Neuron (in vitro differentiated cells): Measurements from ENCODE around the gene METTL1.

Experiments used
- H2AFZ ChIP-seq: one replicate; pipeline ENCODE4 v1.6.1; 2013; ENCODE audit warnings: low read depth, mild to moderate bottlenecking, inconsistent platforms, low read length, moderate library complexity
- H3K27me3 ChIP-seq: one replicate; pipeline ENCODE4 v1.6.1; 2013; ENCODE audit warnings: low read length; ENCODE audit not compliant: insufficient read depth
- H3K36me3 ChIP-seq: one replicate; pipeline ENCODE4 v1.6.1; 2013; ENCODE audit warnings: low read length; ENCODE audit not compliant: insufficient read depth
- H3K4me1 ChIP-seq: one replicate; pipeline ENCODE4 v1.6.1; 2013; ENCODE audit warnings: low read length; ENCODE audit not compliant: insufficient read depth
- H3K4me3 ChIP-seq: 2 replicates; pipeline ENCODE4 v1.5.1; 2013; ENCODE audit warnings: mild to moderate bottlenecking, low read length, moderate library complexity
- H3K9me3 ChIP-seq: one replicate; pipeline ENCODE4 v1.6.1; 2013; ENCODE audit warnings: low read length

METTL1 gene

DNA sequence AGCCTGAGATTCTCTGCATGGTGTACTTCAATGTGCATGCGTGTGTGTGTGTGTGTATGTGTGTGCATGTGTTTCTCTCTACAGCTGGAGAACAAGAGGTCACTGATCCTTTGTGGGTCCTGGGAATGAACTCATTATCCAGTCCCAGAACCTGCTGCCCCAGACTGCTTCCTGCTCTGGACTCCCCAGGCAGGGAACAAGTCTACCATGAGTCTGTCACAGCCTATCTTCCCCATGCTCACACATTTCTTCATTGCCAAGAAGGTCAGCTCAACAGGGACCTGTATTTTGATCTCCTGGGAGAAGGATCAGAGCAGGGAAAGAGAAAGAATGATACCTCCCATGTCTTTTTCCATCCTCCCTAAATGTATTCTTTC, 30.5 kb downstream of the METTL1 start:
- H3K27me3 ChIP-seq, result no peaks in the 10 kb centered on the region
- no peaks in the 10 kb centered on the region for H3K9me3 ChIP-seq
- no peak overlapping the region for H3K4me3 ChIP-seq
- no peak overlapping the region for H2AFZ ChIP-seq
- H3K36me3 ChIP-seq, result peaks cover 5% of the 10 kb centered on the region
- H3K4me1 ChIP-seq, result peaks cover 38% of the 10 kb centered on the region

GRCh38 chr12:57740656-57741412, 31.1 kb downstream of the METTL1 start:
- H3K4me1 ChIP-seq, result peaks cover 38% of the 10 kb centered on the region
- H3K4me3 ChIP-seq, result no peak overlapping the region
- H3K27me3 ChIP-seq, result no peaks in the 10 kb centered on the region
- H2AFZ ChIP-seq, result no peak overlapping the region
- H3K36me3 ChIP-seq, result no peaks in the 10 kb centered on the region
- H3K9me3 ChIP-seq, result no peaks in the 10 kb centered on the region

DNA sequence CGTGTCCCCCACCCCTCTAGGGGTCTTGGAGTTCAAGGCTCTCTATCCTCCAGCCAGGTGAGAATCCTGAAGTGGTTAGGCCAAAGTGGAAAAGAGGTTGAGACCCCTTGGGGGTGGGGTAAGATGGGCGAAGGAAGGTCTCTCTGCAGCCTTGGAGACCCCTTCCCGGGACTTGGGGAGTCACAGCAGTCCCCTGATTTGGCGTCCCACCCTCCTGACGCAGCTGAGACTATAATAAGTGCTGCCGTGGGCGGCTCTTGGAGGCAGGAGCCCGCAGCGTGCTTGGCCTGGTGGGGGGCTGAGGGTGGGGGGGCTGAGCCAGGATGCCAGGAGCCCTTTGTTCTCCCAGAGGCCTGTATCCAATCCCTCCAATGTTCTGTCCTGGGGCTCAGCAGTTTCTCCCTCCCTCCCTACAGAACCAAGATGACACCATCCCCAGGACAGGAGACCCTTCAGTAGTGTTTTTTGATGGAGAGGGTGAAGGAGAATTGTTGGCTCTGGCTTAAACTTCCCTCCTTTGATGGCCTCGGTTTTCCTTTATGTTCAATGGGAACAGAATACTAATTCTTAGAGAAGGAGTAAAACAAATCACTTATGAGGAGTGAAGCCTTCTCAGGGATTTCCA, 31.9 kb downstream of the METTL1 start:
- Histone ChIP-seq H3K36me3 (no peaks in the 10 kb centered on the region), H2AFZ (no peak overlapping the region), H3K9me3 (no peaks in the 10 kb centered on the region), H3K4me3 (no peak overlapping the region), H3K27me3 (no peaks in the 10 kb centered on the region), H3K4me1 (peaks cover 41% of the 10 kb centered on the region)

DNA sequence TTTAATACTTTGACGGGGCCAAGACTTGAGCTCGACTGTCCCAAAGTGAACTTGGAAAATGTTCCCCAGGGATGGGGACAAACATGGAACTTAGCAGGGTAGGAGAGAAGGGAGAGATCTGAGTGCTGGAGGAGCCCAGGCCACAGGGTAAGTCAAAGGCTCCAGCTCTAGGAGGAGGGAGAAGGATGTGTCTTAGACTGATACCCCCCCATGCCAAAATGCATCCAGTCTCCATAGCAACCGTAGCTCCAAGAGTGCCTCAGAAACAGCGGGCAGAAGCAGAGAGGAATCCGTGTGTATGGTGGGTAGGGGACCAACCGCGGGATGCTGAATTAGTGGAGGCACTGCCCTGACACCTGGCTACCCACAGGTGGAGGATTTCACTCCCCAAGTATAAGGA, 32.5 kb downstream of the METTL1 start:
- Histone ChIP-seq H3K27me3 (no peaks in the 10 kb centered on the region), H3K36me3 (no peaks in the 10 kb centered on the region), H2AFZ (peak overlapping the region; percentile 18), H3K4me1 (peaks cover 45% of the 10 kb centered on the region), H3K9me3 (no peaks in the 10 kb centered on the region), H3K4me3 (peak overlapping the region; percentile 61)

DNA sequence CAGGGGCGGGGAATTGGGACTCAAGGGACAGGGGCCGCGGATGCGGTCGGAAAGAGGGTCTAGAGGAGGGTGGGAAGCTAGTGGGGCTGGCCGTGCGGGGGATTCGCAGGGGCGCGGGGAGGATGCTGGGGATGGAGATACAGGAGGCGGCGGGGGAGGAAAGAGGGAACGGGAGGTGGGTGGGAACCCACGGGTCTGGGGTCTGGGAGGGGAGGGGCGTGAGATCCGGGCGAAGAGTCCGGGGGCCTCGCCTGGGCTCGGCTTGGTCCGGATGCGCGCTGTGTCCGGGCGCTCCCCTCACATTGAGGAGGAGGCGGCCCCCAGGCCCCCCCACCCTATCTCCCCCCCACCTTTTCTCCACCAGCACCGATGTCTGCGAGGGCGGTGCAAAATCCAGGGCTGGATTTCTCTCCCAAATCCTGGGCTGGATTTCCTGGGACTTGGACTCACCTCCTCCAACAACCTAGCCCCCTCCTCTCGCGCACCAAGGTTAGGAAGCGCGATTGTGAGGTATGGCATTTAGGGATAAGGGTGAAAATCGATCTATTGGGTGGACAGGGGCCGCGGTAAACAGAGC, 33.2 kb downstream of the METTL1 start, which contains the start of gene AGAP2:
TSS of gene AGAP2 (minus strand) at position 82 of the 577 bp plus-strand sequence. CDS start 496 bp downstream, outside the sequence.
- no peaks in the 10 kb centered on the region for H3K27me3 ChIP-seq
- peaks cover 45% of the 10 kb centered on the region for H3K4me1 ChIP-seq
- peak within 1 kb of the TSS; percentile 18 for H2AFZ ChIP-seq
- peak within 1 kb of the TSS; percentile 61 for H3K4me3 ChIP-seq
- no peaks in the 10 kb centered on the region for H3K36me3 ChIP-seq
- no peaks in the 10 kb centered on the region for H3K9me3 ChIP-seq

- peak overlapping the region; percentile 18 for H2AFZ ChIP-seq
- H3K4me3 ChIP-seq, result peak overlapping the region; percentile 61
- H3K9me3 ChIP-seq, result no peaks in the 10 kb centered on the region
- H3K4me1 ChIP-seq, result peaks cover 45% of the 10 kb centered on the region
- no peaks in the 10 kb centered on the region for H3K36me3 ChIP-seq
- H3K27me3 ChIP-seq, result no peaks in the 10 kb centered on the region
These were observed 34.1 kb downstream of the METTL1 start for GRCh38 chr12:57737467-57738460.

DNA sequence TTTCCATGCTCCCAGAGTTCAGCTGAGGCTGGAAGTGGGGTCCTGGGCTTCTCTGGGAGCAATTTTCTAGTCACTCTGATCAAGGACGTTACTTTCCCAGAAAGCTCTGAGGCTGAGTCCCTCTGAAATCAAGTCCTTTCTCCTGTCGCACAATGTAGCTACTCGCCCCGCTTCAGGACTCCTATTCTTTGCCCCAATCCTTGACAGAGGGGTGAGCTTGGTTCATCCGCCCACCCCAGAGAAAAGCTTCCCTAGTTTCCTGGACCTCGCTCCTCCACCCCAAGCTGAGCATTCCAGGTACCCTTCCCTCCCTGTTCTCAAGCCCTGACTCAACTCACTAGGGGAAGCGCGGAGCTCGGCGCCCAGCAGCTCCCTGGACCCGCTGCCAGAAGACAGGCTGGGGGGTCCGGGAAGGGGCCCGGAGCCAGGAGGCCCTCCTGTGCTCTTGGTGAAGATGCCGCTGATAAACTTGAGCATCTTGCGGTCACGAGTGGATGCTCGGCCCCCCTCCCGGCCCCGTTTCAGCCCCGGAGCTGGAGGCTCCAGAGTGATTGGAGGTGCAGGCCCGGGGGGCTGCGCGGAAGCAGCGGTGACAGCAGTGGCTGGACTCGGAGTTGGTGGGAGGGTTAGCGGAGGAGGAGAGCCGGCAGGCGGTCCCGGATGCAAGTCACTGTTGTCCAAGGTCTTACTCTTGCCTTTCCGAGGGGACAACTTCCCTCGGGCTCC, 35.0 kb downstream of the METTL1 start:
- Histone ChIP-seq H3K27me3 (no peaks in the 10 kb centered on the region), H3K9me3 (no peaks in the 10 kb centered on the region), H2AFZ (no peak overlapping the region), H3K4me3 (peak overlapping the region; percentile 16), H3K4me1 (peaks cover 45% of the 10 kb centered on the region), H3K36me3 (no peaks in the 10 kb centered on the region)

- Histone ChIP-seq H3K4me3 (peak overlapping the region; percentile 16), H3K27me3 (no peaks in the 10 kb centered on the region), H2AFZ (peak overlapping the region; percentile 14), H3K9me3 (no peaks in the 10 kb centered on the region), H3K36me3 (peaks cover 3% of the 10 kb centered on the region), H3K4me1 (peaks cover 41% of the 10 kb centered on the region)
These were observed 35.8 kb downstream of the METTL1 start for GRCh38 chr12:57735952-57736740.

- Histone ChIP-seq H2AFZ (peak overlapping the region; percentile 14), H3K9me3 (no peaks in the 10 kb centered on the region), H3K4me1 (peaks cover 38% of the 10 kb centered on the region), H3K36me3 (peaks cover 6% of the 10 kb centered on the region), H3K4me3 (peak overlapping the region; percentile 16), H3K27me3 (no peaks in the 10 kb centered on the region)
These were observed 36.6 kb downstream of the METTL1 start for GRCh38 chr12:57735198-57735855.

GRCh38 chr12:57734591-57734990, 37.3 kb downstream of the METTL1 start:
- no peak overlapping the region for H3K4me3 ChIP-seq
- no peaks in the 10 kb centered on the region for H3K27me3 ChIP-seq
- no peaks in the 10 kb centered on the region for H3K9me3 ChIP-seq
- H2AFZ ChIP-seq, result no peak overlapping the region
- H3K36me3 ChIP-seq, result peaks cover 9% of the 10 kb centered on the region
- H3K4me1 ChIP-seq, result peaks cover 34% of the 10 kb centered on the region

- H2AFZ ChIP-seq, result no peak overlapping the region
- peaks cover 13% of the 10 kb centered on the region for H3K36me3 ChIP-seq
- peaks cover 28% of the 10 kb centered on the region for H3K4me1 ChIP-seq
- no peaks in the 10 kb centered on the region for H3K9me3 ChIP-seq
- H3K27me3 ChIP-seq, result no peaks in the 10 kb centered on the region
- no peak overlapping the region for H3K4me3 ChIP-seq
These were observed 38.0 kb downstream of the METTL1 start for GRCh38 chr12:57733928-57734327.
